Natural killer cell (primary cell): ENCODE measurements around the gene SARNP. TPM values are rescaled to one million over a fixed set of nuclear protein-coding genes. Genes with fewer than 3 reads are reported as not detected.

ENCODE experiments used
- ATAC-seq, 3 donors: fragments of 150-1000 bp in 2 of 3; fragments of 200-7000 bp in 1 of 3; cut with Tn5 transposase; 1 replicate in 1 of 3; 2 replicates in 2 of 3; pipeline ENCODE4 v1.10.0; 2021; ENCODE audit warnings: mild to moderate bottlenecking in 2 of 3, moderate library complexity in 2 of 3
- DNase-seq, 2 donors: peaks; one replicate each; pipeline versions ENCODE4 v3.0.0 to v3.0.0-alpha.2; 2013 to 2021; ENCODE audit warnings: mixed read lengths in 1 of 2
- H3K27ac ChIP-seq: one replicate; pipeline ENCODE4 v1.5.1; 2013; ENCODE audit warnings: mild to moderate bottlenecking, low read length
- H3K27me3 ChIP-seq: one replicate; pipeline ENCODE4 v1.6.1; 2013; ENCODE audit warnings: low read length; ENCODE audit not compliant: control insufficient read depth, insufficient read depth
- H3K36me3 ChIP-seq: one replicate; pipeline ENCODE4 v1.6.1; 2013; ENCODE audit warnings: low read length; ENCODE audit not compliant: control insufficient read depth, insufficient read depth
- H3K4me1 ChIP-seq: one replicate; pipeline ENCODE4 v1.6.1; 2013; ENCODE audit warnings: low read length; ENCODE audit not compliant: control insufficient read depth, insufficient read depth
- H3K4me3 ChIP-seq: one replicate; pipeline ENCODE4 v1.5.1; 2013; ENCODE audit warnings: low read length
- H3K9me3 ChIP-seq: one replicate; pipeline ENCODE4 v1.6.1; 2013; ENCODE audit warnings: low read length; ENCODE audit not compliant: control insufficient read depth, insufficient read depth
- H3K27ac Mint-ChIP-seq, 2 donors: one replicate each; pipeline ENCODE4 v1.8.0; 2022; ENCODE audit warnings: mild to moderate bottlenecking in 2 of 2, mixed read lengths in 2 of 2, moderate library complexity in 1 of 2
- H3K27me3 Mint-ChIP-seq, 2 donors: one replicate each; pipeline ENCODE4 v1.8.0; 2022; ENCODE audit warnings: low read depth in 2 of 2, mixed read lengths in 2 of 2
- H3K36me3 Mint-ChIP-seq: one replicate; pipeline ENCODE4 v1.8.0; 2022; ENCODE audit warnings: mixed read lengths
- H3K4me1 Mint-ChIP-seq, 2 donors: one replicate each; pipeline ENCODE4 v1.8.0; 2022; ENCODE audit warnings: mixed read lengths in 2 of 2
- H3K4me3 Mint-ChIP-seq: one replicate; pipeline ENCODE4 v1.8.0; 2022; ENCODE audit warnings: mild to moderate bottlenecking, moderate library complexity, mixed read lengths
- H3K9me3 Mint-ChIP-seq, 2 donors: one replicate each; pipeline ENCODE4 v1.8.0; 2022; ENCODE audit warnings: mixed read lengths in 2 of 2
- WGBS: methylation state at CpG from one replicate; pipeline ENCODE4 v1.1.7; 2013; ENCODE audit warnings: missing lambda C conversion rate; ENCODE audit not compliant: insufficient coverage; 5-methylcytosine and 5-hydroxymethylcytosine counted together
- intact Hi-C: fragments of 100-400 bp; cut with micrococcal nuclease; formaldehyde crosslinking; loops from one replicate; pipeline ENCODE4 v1.14.2; 2022
- total RNA-seq, 4 donors: library from RNA; stranded (reverse); fragments of 120-200 nt in 1 of 4; gene quantifications; one replicate each; pipeline versions ENCODE4 v1.2.3 to v1.2.4, GENCODE V29; 2013 to 2022
- TF ChIP-seq, protein P1 (sequence below): fragments of 200-600 bp; IDR thresholded peaks from one replicate; pipeline ENCODE4 v1.8.0; 2022; ENCODE audit warnings: antibody characterized with exemption

Gene SARNP
- total RNA-seq, 3 donors from 2014 or later (not counting 1 experiment from before 2014, with no cell fraction given) = 50.5 to 57.0 (median 51.2) TPM

DNA sequence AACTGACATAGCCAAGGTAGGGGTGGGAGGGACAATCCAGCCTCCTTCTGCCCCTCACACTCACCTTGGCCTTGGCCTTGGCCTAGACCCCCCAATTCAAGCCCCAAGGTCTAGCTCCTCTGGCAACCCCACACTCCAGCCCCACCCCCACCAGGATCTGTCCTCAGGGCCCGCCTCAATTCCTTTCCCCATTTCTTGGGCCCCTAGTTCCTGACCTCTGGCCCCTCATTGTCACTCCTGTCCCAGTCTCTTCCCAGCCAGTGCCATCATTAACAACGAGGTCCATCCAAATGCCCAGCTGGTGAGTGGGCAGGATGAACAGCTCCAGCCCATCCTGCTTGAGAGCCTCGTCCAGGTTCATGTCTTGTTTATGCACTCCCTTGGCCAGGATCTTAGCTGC lies 81.4 kb downstream of the SARNP start:
- Histone ChIP-seq H3K27ac (no peak overlapping the region), H3K9me3 (no peaks in the 10 kb centered on the region), H3K4me1 (peaks cover 39% of the 10 kb centered on the region), H3K27me3 (no peaks in the 10 kb centered on the region), H3K36me3 (no peaks in the 10 kb centered on the region), H3K4me3 (no peak overlapping the region)
- Mint-ChIP-seq H3K36me3 (no peaks in the 10 kb centered on the region), H3K4me1 (peaks cover 28 to 39% of the 10 kb centered on the region in 2 donors), H3K4me3 (no peak overlapping the region), H3K27me3 (no peaks in the 10 kb centered on the region), H3K9me3 (no peaks in the 10 kb centered on the region), H3K27ac (no peak overlapping the region)
- DNase-seq = no peak
- TF ChIP-seq, protein P1, sequence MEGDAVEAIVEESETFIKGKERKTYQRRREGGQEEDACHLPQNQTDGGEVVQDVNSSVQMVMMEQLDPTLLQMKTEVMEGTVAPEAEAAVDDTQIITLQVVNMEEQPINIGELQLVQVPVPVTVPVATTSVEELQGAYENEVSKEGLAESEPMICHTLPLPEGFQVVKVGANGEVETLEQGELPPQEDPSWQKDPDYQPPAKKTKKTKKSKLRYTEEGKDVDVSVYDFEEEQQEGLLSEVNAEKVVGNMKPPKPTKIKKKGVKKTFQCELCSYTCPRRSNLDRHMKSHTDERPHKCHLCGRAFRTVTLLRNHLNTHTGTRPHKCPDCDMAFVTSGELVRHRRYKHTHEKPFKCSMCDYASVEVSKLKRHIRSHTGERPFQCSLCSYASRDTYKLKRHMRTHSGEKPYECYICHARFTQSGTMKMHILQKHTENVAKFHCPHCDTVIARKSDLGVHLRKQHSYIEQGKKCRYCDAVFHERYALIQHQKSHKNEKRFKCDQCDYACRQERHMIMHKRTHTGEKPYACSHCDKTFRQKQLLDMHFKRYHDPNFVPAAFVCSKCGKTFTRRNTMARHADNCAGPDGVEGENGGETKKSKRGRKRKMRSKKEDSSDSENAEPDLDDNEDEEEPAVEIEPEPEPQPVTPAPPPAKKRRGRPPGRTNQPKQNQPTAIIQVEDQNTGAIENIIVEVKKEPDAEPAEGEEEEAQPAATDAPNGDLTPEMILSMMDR = no peak
- 86% methylated on average over 3 of the region's 3 CpGs for WGBS
- intact Hi-C loops = loop anchor here (5.0 to 10.0 kb wide), 3 partner anchors 81 to 449 kb away; partner anchors contain the start of genes ORMDL2, SARNP and SMARCC2
- ATAC-seq = no peak

DNA sequence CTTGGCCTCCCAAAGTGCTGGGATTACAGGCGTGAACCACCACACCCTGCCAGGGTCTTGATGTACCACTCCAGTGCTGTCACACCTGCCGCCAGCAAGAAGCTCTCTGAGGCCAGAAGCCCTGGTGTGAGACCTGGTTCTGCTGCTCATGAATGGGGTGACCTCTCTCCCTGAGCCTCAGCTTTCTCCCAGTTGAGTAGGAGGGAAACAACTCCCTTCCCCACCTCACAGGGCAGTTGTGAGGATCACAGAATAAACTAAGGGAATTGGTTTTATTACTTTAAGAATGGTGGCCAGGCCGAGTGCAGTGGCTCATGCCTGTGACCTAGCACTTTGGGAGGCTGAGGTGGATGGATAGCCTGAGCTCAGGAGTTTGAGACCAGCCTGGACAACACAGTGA lies 82.9 kb downstream of the SARNP start:
- no peaks in the 10 kb centered on the region for H3K36me3 Mint-ChIP-seq
- H3K4me1 Mint-ChIP-seq = peaks cover 43 to 54% of the 10 kb centered on the region in 2 donors
- Histone ChIP-seq H3K27me3 (no peaks in the 10 kb centered on the region), H3K9me3 (no peaks in the 10 kb centered on the region), H3K4me3 (no peak overlapping the region), H3K36me3 (no peaks in the 10 kb centered on the region), H3K27ac (no peak overlapping the region), H3K4me1 (peaks cover 54% of the 10 kb centered on the region)
- H3K4me3 Mint-ChIP-seq = no peak overlapping the region
- no peak overlapping the region for H3K27ac Mint-ChIP-seq
- no peaks in the 10 kb centered on the region for H3K9me3 Mint-ChIP-seq
- TF ChIP-seq, protein P1 = no peak
- 89% methylated on average over 3 of the region's 3 CpGs for WGBS
- H3K27me3 Mint-ChIP-seq = no peaks in the 10 kb centered on the region
- intact Hi-C loops = loop anchor here (10.0 kb wide), 1 partner anchor 450 kb away; the partner anchor contains the start of gene SMARCC2
- ATAC-seq = no peak
- DNase-seq = no peak

GRCh38 chr12:55733858-55734257 lies 83.7 kb downstream of the SARNP start:
- WGBS = 91% methylated on average over 2 of the region's 2 CpGs
- Histone ChIP-seq H3K36me3 (no peaks in the 10 kb centered on the region), H3K27me3 (no peaks in the 10 kb centered on the region), H3K27ac (no peak overlapping the region), H3K9me3 (no peaks in the 10 kb centered on the region), H3K4me1 (peaks cover 59% of the 10 kb centered on the region), H3K4me3 (no peak overlapping the region)
- peaks cover 44 to 59% of the 10 kb centered on the region in 2 donors for H3K4me1 Mint-ChIP-seq
- TF ChIP-seq, protein P1 = no peak
- no peaks in the 10 kb centered on the region for H3K27me3 Mint-ChIP-seq
- H3K27ac Mint-ChIP-seq = no peak overlapping the region
- no peaks in the 10 kb centered on the region for H3K9me3 Mint-ChIP-seq
- no peak overlapping the region for H3K4me3 Mint-ChIP-seq
- ATAC-seq (no peak), DNase-seq (no peak)
- intact Hi-C loops = loop anchor here (10.0 kb wide), 1 partner anchor 451 kb away; the partner anchor contains the start of gene SMARCC2
- H3K36me3 Mint-ChIP-seq = no peaks in the 10 kb centered on the region

GRCh38 chr12:55733021-55733555 lies 84.4 kb downstream of the SARNP start:
- 95% methylated on average over 14 of the region's 14 CpGs for WGBS
- Histone ChIP-seq H3K4me1 (peaks cover 54% of the 10 kb centered on the region), H3K4me3 (no peak overlapping the region), H3K9me3 (no peaks in the 10 kb centered on the region), H3K27ac (no peak overlapping the region), H3K27me3 (no peaks in the 10 kb centered on the region), H3K36me3 (no peaks in the 10 kb centered on the region)
- H3K4me1 Mint-ChIP-seq = peaks cover 37 to 54% of the 10 kb centered on the region in 2 donors
- no peak for ATAC-seq
- no peak overlapping the region for H3K27ac Mint-ChIP-seq
- no peaks in the 10 kb centered on the region for H3K27me3 Mint-ChIP-seq
- no peaks in the 10 kb centered on the region for H3K9me3 Mint-ChIP-seq
- no peak for DNase-seq
- intact Hi-C loops = loop anchor here (10.0 kb wide), 1 partner anchor 452 kb away; the partner anchor contains the start of gene SMARCC2
- no peak overlapping the region for H3K4me3 Mint-ChIP-seq
- TF ChIP-seq, protein P1 = no peak
- H3K36me3 Mint-ChIP-seq = no peaks in the 10 kb centered on the region
